Heart right ventricle (tissue), 16 donors: ENCODE data around the gene TRAP1. TPM values are rescaled to one million over a fixed set of nuclear protein-coding genes. Genes with fewer than 3 reads are reported as not detected.

ENCODE experiments used
- ATAC-seq, 8 donors: fragments of 200-7000 bp; cut with Tn5 transposase; one replicate each; pipeline ENCODE4 v1.9.1; 2020; ENCODE audit warnings: mild to moderate bottlenecking in 8 of 8, moderate library complexity in 8 of 8, moderate number of reproducible peaks in 1 of 8
- DNase-seq, 2 donors: peaks; one replicate each; pipeline ENCODE4 v3.0.0-alpha.2; 2020
- H3K27ac ChIP-seq, 10 donors: fragments of 200-600 bp; sonication (generic) in 2 of 10; one replicate each; pipeline versions ENCODE4 v1.5.0 to v1.8.0; 2020 to 2022; ENCODE audit warnings: mild to moderate bottlenecking in 3 of 10
- H3K27me3 ChIP-seq, 7 donors: fragments of 200-600 bp; one replicate each; pipeline ENCODE4 v1.8.0; 2021 to 2022; ENCODE audit warnings: mild to moderate bottlenecking in 2 of 7
- H3K36me3 ChIP-seq, 9 donors: fragments of 200-600 bp; sonication (generic) in 1 of 9; one replicate each; pipeline versions ENCODE4 v1.5.0 to v1.8.0; 2020 to 2022; ENCODE audit warnings: mild to moderate bottlenecking in 2 of 9
- H3K4me1 ChIP-seq, 9 donors: fragments of 200-600 bp; sonication (generic) in 1 of 9; one replicate each; pipeline versions ENCODE4 v1.5.0 to v1.8.0; 2020 to 2022; ENCODE audit warnings: mild to moderate bottlenecking in 4 of 9
- H3K4me3 ChIP-seq, 10 donors: fragments of 200-600 bp; sonication (generic) in 2 of 10; one replicate each; pipeline versions ENCODE4 v1.5.0 to v1.8.0; 2020 to 2022; ENCODE audit warnings: mild to moderate bottlenecking in 7 of 10, moderate library complexity in 2 of 10
- H3K9me3 ChIP-seq, 11 donors: fragments of 200-600 bp in 10 of 11; sonication (generic) in 2 of 11; one replicate each; pipeline versions ENCODE4 v1.5.0 to v1.8.0; 2013 to 2022; ENCODE audit warnings: mild to moderate bottlenecking in 2 of 11, control low read depth in 1 of 11, moderate library complexity in 1 of 11
- WGBS, 2 donors: extraction: QIAGEN DNeasy Blood & Tissue Kit; methylation state at CpG; one replicate each; pipeline ENCODE4 v1.1.7; 2013; ENCODE audit warnings: inconsistent platforms in 1 of 2; 5-methylcytosine and 5-hydroxymethylcytosine counted together
- intact Hi-C, 10 donors: fragments of 100-400 bp; cut with DNase I; formaldehyde crosslinking; loops; one replicate each; pipeline versions ENCODE4 v1.11.1 to v1.14.2; 2022
- polyA plus RNA-seq, 2 donors: library from polyadenylated mRNA; stranded (reverse); fragments of 200-250 nt; gene quantifications; one replicate each; pipeline ENCODE4 v1.2.3, GENCODE V29; 2013
- total RNA-seq, 10 donors: library from RNA; stranded (reverse); fragmentation: NEBNext Ultra II Directional in 3 of 10; extraction: Animal tissue kit (Norgen Biotek cat#: 25700) in 3 of 10; gene quantifications; one replicate each; pipeline versions ENCODE4 v1.2.1 to v1.2.4, GENCODE V29; 2021 to 2023
- TF ChIP-seq, protein P1 (sequence below), 9 donors: fragments of 200-600 bp; sonication (generic) in 2 of 9; IDR thresholded peaks; one replicate each; pipeline versions ENCODE4 v1.5.0 to v1.8.0; 2021 to 2022; ENCODE audit warnings: antibody characterized with exemption in 9 of 9, mild to moderate bottlenecking in 5 of 9, moderate library complexity in 1 of 9
- donor health status: Arrhythmogenic right ventricular cardiomyopathy.
- donor health status: ischemic (EF 13 %, LVEDD 7.1; RV severe dilation, severe dysfunction).
- donor health status: healthy with polysubstance abuse.
- donor health status: DM: no; HTN: yes; CAD: no.
- donor health status: DM: no; HTN: no; CAD: no.
- donor health status: ischemic (EF 25% LVEDD 6.9; RV normal size, moderate dysfunction).
- donor health status: ischemic (EF 25% LVEDD 5.7; RV mildly dilated, moderate dysfunction).
- donor health status: healthy.
- donor health status: DM: yes; HTN: yes; CAD: no.
- donor health status: Ischemic cardiomyopathy.
- donor health status: ischemic (EF 35%, LVEDD 5.7; RV mildly dilated, moderate dysfunction).
- donor health status: nonischemic (EF 11% LVEDD 7.7; RV severe dilation, severe dysfunction).
- donor health status: DM: yes; HTN: yes; CAD: no.
- donor health status: PGD.
- donor health status: ischemic (EF 29% LVEDD 5.4; RV normal size, mild dysfunction).
- donor health status: nonischemic (EF 23%, LVEDD 6.1; RV moderate dilation, normal function).

TRAP1 gene
- total and polyA plus RNA-seq, 12 donors, result 57.3 to 148 (median 120) TPM

DNA sequence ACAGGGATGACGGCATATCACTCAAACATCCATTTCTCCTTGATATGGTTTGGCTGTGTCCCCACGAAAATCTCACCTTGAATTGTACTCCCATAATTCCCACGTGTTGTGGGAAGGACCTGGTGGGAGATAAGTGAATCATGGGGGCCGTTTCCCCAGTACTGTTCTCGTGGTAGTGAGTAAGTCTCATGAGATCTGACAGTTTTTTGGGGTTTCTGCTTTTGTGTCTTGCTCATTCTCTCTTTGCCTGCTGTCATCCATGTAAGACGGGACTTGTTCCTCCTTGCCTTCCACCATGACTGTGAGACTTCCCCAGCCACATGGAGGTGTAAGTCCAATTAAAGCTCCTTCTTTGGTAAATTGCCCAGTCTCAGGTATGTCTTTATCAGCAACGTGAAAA is 30.3 kb downstream of the TRAP1 start:
- no peak for ATAC-seq
- WGBS, 2 donors, result 85 to 89% methylated on average over 7 of the region's 7 CpGs
- intact Hi-C loops, result no loop called here
- H3K27me3 ChIP-seq, result no peaks in the 10 kb centered on the region
- H3K4me1 ChIP-seq, result peaks cover 4 to 24% (median 14%) of the 10 kb centered on the region in 9 donors
- peaks cover 0 to 68% (median 13%) of the 10 kb centered on the region in 9 donors for H3K36me3 ChIP-seq
- TF ChIP-seq, protein P1, sequence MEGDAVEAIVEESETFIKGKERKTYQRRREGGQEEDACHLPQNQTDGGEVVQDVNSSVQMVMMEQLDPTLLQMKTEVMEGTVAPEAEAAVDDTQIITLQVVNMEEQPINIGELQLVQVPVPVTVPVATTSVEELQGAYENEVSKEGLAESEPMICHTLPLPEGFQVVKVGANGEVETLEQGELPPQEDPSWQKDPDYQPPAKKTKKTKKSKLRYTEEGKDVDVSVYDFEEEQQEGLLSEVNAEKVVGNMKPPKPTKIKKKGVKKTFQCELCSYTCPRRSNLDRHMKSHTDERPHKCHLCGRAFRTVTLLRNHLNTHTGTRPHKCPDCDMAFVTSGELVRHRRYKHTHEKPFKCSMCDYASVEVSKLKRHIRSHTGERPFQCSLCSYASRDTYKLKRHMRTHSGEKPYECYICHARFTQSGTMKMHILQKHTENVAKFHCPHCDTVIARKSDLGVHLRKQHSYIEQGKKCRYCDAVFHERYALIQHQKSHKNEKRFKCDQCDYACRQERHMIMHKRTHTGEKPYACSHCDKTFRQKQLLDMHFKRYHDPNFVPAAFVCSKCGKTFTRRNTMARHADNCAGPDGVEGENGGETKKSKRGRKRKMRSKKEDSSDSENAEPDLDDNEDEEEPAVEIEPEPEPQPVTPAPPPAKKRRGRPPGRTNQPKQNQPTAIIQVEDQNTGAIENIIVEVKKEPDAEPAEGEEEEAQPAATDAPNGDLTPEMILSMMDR (IDR thresholded peaks at IDR 0.05), result no peak
- H3K4me3 ChIP-seq, result no peak overlapping the region
- H3K27ac ChIP-seq, result peak overlapping the region in 1 of 10 donors; percentile 21
- DNase-seq, result no peak
- H3K9me3 ChIP-seq, result no peaks in the 10 kb centered on the region

GRCh38 chr16:3681206-3681605 is 36.1 kb downstream of the TRAP1 start:
- TF ChIP-seq, protein P1 (IDR thresholded peaks at IDR 0.05), result no peak
- H3K36me3 ChIP-seq, result peaks cover 0 to 97% (median 31%) of the 10 kb centered on the region in 9 donors
- intact Hi-C loops, result no loop called here
- no peaks in the 10 kb centered on the region for H3K27me3 ChIP-seq
- H3K4me3 ChIP-seq, result no peak overlapping the region
- WGBS, 2 donors, result 40 to 60% methylated on average over 3 of the region's 3 CpGs
- H3K27ac ChIP-seq, result peak overlapping the region in 1 of 10 donors; percentile 12
- no peaks in the 10 kb centered on the region for H3K9me3 ChIP-seq
- ATAC-seq (peak; percentile 44 to 79 (median 68)), DNase-seq (peak; percentile 26 to 34)
- peaks cover 0 to 27% (median 12%) of the 10 kb centered on the region in 9 donors for H3K4me1 ChIP-seq

- TF ChIP-seq, protein P1 (IDR thresholded peaks at IDR 0.05), result no peak
- Histone ChIP-seq H3K27ac (no peak overlapping the region), H3K4me1 (peaks cover 0 to 37% (median 22%) of the 10 kb centered on the region in 9 donors), H3K36me3 (peaks cover 0 to 98% (median 29%) of the 10 kb centered on the region in 9 donors), H3K27me3 (no peaks in the 10 kb centered on the region), H3K9me3 (no peaks in the 10 kb centered on the region), H3K4me3 (no peak overlapping the region)
- DNase-seq (no peak), ATAC-seq (no peak)
- intact Hi-C loops, result no loop called here
- WGBS, 2 donors, result 96% methylated on average over 11 of the region's 11 CpGs
Observed at GRCh38 chr16:3677994-3678393, 39.3 kb downstream of the TRAP1 start.

DNA sequence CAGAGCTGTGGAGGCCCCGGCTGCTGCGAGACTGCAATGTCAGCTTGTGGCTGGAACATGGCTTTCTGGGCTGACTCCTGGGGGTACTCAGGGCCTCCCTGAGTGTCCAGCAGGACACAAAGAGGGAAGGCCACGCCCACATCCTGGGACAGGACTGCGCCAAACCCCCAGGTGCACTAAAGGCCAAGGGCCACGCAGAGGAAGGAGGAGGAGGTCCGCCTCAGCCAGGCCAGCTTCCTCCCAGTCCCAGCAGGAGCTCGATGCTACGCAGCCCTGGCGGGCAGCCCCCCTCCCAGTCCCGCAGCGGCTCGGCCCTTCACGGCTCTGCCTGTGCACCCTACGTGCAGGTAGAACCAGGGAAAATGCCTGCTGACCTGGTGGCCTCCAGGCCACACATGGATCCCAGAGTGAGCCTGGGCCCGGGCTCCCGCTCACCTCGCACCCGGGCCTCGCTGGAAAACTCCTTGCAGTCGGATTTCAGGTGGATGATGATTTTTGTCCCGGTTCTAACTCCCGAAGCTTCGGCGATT is 41.7 kb downstream of the TRAP1 start:
- Histone ChIP-seq H3K27me3 (no peaks in the 10 kb centered on the region), H3K4me3 (no peak overlapping the region), H3K9me3 (no peaks in the 10 kb centered on the region), H3K4me1 (peaks cover 0 to 30% (median 16%) of the 10 kb centered on the region in 9 donors), H3K27ac (peak overlapping the region in 2 of 10 donors; percentile 30 to 48), H3K36me3 (peaks cover 0 to 99% (median 27%) of the 10 kb centered on the region in 9 donors)
- ATAC-seq (peak in 7 of 8 donors; percentile 6 to 75 (median 25)), DNase-seq (no peak)
- TF ChIP-seq, protein P1 (IDR thresholded peaks at IDR 0.05), result no peak
- intact Hi-C loops, result no loop called here
- WGBS, 2 donors, result 76 to 78% methylated on average over 24 of the region's 24 CpGs
